ENCODE measurements around the gene IFT80. TPM values are rescaled to one million over a fixed set of nuclear protein-coding genes. Genes with fewer than 3 reads are reported as not detected.

Gene IFT80
- polyA plus RNA-seq, 1 of the 3 experiments (the other 2 are of a cell fraction): 10.5 TPM

DNA sequence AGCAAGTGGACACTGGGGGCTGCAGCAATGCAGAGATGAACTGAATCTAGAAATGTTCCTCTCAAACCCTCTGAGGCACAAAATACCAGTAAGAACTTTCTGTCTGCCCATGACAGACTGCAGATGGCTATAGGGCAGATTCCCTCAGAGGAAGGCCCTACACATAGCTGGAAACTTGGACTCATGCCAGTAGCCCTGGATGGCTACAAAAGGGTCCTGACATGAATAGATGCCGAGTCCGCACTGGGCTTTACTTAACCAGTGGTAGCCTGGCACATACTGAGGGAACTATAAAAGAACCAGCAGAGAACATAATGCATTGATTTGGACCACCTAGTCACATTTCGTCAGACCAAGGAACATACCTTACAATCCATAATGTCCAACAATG is 107.1 kb downstream of the IFT80 start (continued):
- no peak for TF ChIP-seq FOSL2 (IDR thresholded peaks at IDR 0.05; ENCODE audit: borderline replicate concordance, low read depth)
- TF ChIP-seq FOXM1 (IDR thresholded peaks at IDR 0.05; ENCODE audit: low read depth): no peak
- no peak for TF ChIP-seq CHD2 (IDR thresholded peaks at IDR 0.05; ENCODE audit: low read length, partially characterized antibody)
- TF ChIP-seq, protein P1, sequence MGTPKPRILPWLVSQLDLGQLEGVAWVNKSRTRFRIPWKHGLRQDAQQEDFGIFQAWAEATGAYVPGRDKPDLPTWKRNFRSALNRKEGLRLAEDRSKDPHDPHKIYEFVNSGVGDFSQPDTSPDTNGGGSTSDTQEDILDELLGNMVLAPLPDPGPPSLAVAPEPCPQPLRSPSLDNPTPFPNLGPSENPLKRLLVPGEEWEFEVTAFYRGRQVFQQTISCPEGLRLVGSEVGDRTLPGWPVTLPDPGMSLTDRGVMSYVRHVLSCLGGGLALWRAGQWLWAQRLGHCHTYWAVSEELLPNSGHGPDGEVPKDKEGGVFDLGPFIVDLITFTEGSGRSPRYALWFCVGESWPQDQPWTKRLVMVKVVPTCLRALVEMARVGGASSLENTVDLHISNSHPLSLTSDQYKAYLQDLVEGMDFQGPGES (IDR thresholded peaks at IDR 0.05; ENCODE audit: low read depth, low read length): no peak
- no peak for TF ChIP-seq MEF2A (IDR thresholded peaks at IDR 0.05; ENCODE audit: borderline replicate concordance, low read depth)
- no peak for TF ChIP-seq TEAD4 (IDR thresholded peaks at IDR 0.05; ENCODE audit: borderline replicate concordance, insufficient read depth)

DNA sequence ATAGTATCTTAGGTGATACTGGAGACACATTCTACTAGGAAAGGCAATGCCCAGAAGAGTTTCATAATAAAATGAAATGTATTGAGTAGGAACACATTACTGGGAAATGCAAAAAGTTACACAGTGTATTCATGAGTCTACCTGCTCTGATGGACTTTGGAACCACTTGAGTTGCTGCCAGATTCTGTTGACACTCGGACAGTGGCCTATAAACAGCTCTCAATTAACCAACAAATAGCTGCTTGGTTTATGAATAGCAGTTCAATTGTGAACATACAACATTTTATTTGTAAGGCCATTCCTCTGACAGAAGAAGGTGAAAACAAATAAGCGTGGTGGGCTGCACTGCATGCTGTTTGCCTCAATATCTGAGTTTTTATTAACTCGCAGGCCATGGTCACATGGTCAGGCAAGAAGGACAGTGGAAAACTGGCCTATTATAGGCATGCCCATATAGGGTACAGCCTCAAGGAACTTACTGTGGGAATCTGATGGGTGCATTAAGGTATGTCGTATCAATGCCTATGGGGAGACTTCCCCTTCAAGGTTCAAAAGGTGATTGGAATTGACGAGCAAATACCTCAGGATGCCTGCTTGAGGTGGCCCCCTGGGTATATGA is 107.6 kb downstream of the IFT80 start:
- no peaks in the 10 kb centered on the region for H3K27me3 ChIP-seq (ENCODE audit: insufficient read depth)
- no peak overlapping the region for H3K4me3 ChIP-seq (ENCODE audit: low read depth in 2 of 2, low read length in 1 of 2)
- peaks cover 0 to 4% of the 10 kb centered on the region in 2 experiments for H3K36me3 ChIP-seq (replicated peaks in 1 of 2; ENCODE audit: control insufficient read depth in 1 of 2, insufficient read depth in 2 of 2, low read length in 1 of 2)
- no peaks in the 10 kb centered on the region for H3K79me2 ChIP-seq (ENCODE audit: insufficient read depth)
- H3K9me2 ChIP-seq: no peaks in the 10 kb centered on the region
- no peaks in the 10 kb centered on the region for H3K9me3 ChIP-seq
- H4K20me1 ChIP-seq (ENCODE audit: insufficient read depth): no peaks in the 10 kb centered on the region
- H3F3A ChIP-seq (replicated peaks; ENCODE audit: insufficient read depth): no peaks in the 10 kb centered on the region
- no peak overlapping the region for H2AFZ ChIP-seq (ENCODE audit: low read depth)
- H3K27ac ChIP-seq (ENCODE audit: low read depth in 2 of 2, low read length in 1 of 2): no peak overlapping the region
- DNase-seq: no peak
- WGBS (ENCODE audit: low lambda C conversion rate): 96% methylated on average over 5 of the region's 5 CpGs
- CTCF ChIA-PET: no interaction called here
- no peak overlapping the region for H3K9ac ChIP-seq
- H3K4me2 ChIP-seq: no peak overlapping the region
- no peaks in the 10 kb centered on the region; a peak in 1 of 4 replicates for H3K4me1 ChIP-seq (ENCODE audit: control insufficient read depth in 1 of 2, insufficient read depth in 2 of 2, low read depth in 1 of 2, low read length in 1 of 2)
- POLR2A ChIA-PET: no interaction called here
- TF ChIP-seq RXRA (IDR thresholded peaks at IDR 0.05; ENCODE audit: borderline replicate concordance, low read depth): no peak
- TF ChIP-seq RFX5 (IDR thresholded peaks at IDR 0.05; ENCODE audit: low read length): no peak
- no peak for TF ChIP-seq POLR2AphosphoS5 (IDR thresholded peaks at IDR 0.05; ENCODE audit: low read depth, low read length)
- TF ChIP-seq, protein P2, sequence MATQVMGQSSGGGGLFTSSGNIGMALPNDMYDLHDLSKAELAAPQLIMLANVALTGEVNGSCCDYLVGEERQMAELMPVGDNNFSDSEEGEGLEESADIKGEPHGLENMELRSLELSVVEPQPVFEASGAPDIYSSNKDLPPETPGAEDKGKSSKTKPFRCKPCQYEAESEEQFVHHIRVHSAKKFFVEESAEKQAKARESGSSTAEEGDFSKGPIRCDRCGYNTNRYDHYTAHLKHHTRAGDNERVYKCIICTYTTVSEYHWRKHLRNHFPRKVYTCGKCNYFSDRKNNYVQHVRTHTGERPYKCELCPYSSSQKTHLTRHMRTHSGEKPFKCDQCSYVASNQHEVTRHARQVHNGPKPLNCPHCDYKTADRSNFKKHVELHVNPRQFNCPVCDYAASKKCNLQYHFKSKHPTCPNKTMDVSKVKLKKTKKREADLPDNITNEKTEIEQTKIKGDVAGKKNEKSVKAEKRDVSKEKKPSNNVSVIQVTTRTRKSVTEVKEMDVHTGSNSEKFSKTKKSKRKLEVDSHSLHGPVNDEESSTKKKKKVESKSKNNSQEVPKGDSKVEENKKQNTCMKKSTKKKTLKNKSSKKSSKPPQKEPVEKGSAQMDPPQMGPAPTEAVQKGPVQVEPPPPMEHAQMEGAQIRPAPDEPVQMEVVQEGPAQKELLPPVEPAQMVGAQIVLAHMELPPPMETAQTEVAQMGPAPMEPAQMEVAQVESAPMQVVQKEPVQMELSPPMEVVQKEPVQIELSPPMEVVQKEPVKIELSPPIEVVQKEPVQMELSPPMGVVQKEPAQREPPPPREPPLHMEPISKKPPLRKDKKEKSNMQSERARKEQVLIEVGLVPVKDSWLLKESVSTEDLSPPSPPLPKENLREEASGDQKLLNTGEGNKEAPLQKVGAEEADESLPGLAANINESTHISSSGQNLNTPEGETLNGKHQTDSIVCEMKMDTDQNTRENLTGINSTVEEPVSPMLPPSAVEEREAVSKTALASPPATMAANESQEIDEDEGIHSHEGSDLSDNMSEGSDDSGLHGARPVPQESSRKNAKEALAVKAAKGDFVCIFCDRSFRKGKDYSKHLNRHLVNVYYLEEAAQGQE (IDR thresholded peaks at IDR 0.05; ENCODE audit: low read depth, low read length): no peak
- no peak for TF ChIP-seq GABPA (IDR thresholded peaks at IDR 0.05; ENCODE audit: low read depth)
- TF ChIP-seq, protein P3, sequence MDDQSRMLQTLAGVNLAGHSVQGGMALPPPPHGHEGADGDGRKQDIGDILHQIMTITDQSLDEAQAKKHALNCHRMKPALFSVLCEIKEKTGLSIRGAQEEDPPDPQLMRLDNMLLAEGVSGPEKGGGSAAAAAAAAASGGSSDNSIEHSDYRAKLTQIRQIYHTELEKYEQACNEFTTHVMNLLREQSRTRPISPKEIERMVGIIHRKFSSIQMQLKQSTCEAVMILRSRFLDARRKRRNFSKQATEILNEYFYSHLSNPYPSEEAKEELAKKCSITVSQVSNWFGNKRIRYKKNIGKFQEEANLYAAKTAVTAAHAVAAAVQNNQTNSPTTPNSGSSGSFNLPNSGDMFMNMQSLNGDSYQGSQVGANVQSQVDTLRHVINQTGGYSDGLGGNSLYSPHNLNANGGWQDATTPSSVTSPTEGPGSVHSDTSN (IDR thresholded peaks at IDR 0.05): no peak
- no peak for TF ChIP-seq GATA2 (CRISPR knock-in tag; IDR thresholded peaks at IDR 0.05)
- no peak for TF ChIP-seq MXI1 (IDR thresholded peaks at IDR 0.05; ENCODE audit: low read depth, low read length)
- no peak for TF ChIP-seq SMC3 (IDR thresholded peaks at IDR 0.05; ENCODE audit: low read depth, low read length)
- TF ChIP-seq TAF1 (IDR thresholded peaks at IDR 0.05; ENCODE audit: borderline replicate concordance, low read depth, low read length): no peak
- TF ChIP-seq, protein P4, sequence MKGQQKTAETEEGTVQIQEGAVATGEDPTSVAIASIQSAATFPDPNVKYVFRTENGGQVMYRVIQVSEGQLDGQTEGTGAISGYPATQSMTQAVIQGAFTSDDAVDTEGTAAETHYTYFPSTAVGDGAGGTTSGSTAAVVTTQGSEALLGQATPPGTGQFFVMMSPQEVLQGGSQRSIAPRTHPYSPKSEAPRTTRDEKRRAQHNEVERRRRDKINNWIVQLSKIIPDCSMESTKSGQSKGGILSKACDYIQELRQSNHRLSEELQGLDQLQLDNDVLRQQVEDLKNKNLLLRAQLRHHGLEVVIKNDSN (IDR thresholded peaks at IDR 0.05; ENCODE audit: borderline replicate concordance, low read depth): no peak
- no peak for TF ChIP-seq FOXM1 (IDR thresholded peaks at IDR 0.05; ENCODE audit: low read depth)
- TF ChIP-seq CHD2 (IDR thresholded peaks at IDR 0.05; ENCODE audit: low read length, partially characterized antibody): no peak
- TF ChIP-seq EP300 (IDR thresholded peaks at IDR 0.05; ENCODE audit: borderline replicate concordance in 1 of 2, low read depth in 1 of 2, low read length in 1 of 2): no peak
- TF ChIP-seq, protein P5, sequence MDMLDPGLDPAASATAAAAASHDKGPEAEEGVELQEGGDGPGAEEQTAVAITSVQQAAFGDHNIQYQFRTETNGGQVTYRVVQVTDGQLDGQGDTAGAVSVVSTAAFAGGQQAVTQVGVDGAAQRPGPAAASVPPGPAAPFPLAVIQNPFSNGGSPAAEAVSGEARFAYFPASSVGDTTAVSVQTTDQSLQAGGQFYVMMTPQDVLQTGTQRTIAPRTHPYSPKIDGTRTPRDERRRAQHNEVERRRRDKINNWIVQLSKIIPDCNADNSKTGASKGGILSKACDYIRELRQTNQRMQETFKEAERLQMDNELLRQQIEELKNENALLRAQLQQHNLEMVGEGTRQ (IDR thresholded peaks at IDR 0.05; ENCODE audit: borderline replicate concordance, low read depth, low read length): no peak
- TF ChIP-seq, protein P6, sequence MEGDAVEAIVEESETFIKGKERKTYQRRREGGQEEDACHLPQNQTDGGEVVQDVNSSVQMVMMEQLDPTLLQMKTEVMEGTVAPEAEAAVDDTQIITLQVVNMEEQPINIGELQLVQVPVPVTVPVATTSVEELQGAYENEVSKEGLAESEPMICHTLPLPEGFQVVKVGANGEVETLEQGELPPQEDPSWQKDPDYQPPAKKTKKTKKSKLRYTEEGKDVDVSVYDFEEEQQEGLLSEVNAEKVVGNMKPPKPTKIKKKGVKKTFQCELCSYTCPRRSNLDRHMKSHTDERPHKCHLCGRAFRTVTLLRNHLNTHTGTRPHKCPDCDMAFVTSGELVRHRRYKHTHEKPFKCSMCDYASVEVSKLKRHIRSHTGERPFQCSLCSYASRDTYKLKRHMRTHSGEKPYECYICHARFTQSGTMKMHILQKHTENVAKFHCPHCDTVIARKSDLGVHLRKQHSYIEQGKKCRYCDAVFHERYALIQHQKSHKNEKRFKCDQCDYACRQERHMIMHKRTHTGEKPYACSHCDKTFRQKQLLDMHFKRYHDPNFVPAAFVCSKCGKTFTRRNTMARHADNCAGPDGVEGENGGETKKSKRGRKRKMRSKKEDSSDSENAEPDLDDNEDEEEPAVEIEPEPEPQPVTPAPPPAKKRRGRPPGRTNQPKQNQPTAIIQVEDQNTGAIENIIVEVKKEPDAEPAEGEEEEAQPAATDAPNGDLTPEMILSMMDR (IDR thresholded peaks at IDR 0.05): no peak
